Measurements from ENCODE around the gene MAML2. TPM values are rescaled to one million over a fixed set of nuclear protein-coding genes. Genes with fewer than 3 reads are reported as not detected.

Gene MAML2
- polyA plus RNA-seq, 3 donors = 28.1 to 29.8 (median 28.8) TPM

DNA sequence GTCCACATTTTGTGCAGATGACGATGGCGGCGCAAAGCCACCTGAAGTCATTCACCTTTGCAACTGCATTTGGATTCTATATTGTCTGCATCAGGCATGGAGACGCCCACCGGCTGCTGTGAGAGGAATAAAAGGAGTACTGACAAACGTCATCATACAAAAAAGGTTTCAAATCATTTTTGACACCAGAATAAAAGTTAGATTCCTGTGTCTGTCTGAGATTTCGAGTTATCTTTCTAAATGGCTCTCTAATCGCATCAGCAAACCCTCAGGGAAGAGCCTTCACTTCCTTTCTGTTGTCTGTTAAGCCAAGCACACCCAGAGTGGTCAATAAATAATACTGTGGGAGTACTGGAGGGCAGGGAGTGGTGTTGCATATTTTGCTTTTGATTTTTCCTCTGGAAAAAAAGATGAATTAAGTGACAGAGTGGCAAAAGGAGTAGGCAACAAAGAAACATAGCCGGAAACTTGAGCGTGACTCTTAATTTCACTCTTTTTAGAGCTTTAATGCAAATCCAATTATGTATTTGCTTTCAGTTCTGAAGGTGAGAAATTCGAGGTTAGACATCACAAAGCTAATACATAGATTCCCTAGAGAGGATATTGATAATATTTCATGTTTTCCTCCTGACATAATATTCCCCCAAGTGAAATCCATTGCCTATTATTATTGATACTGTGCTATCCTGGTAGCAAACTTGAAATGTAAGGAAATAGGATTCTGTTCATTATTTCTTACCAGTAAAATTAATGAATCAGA is 268.3 kb downstream of the MAML2 start:
- no peak for DNase-seq

DNA sequence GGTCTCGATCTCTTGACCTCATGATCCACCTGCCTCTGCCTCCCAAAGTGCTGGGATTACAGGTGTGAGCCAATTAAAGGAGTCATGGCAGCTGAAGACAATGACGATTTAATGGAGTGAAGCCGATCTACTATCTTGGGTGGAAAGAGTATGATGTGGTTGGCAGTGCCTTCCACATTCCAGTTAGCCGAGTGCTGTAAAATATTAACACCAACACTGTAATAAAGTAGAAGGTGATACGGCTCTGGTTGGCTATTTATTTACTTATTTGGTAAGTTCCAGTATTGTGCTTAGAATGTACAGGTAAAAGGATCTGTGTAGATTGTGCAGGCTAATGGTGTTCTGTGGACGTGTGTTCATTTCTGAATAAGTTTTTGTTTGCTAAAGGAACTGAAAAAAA is 269.5 kb downstream of the MAML2 start:
- peak; percentile 69 for DNase-seq

DNA sequence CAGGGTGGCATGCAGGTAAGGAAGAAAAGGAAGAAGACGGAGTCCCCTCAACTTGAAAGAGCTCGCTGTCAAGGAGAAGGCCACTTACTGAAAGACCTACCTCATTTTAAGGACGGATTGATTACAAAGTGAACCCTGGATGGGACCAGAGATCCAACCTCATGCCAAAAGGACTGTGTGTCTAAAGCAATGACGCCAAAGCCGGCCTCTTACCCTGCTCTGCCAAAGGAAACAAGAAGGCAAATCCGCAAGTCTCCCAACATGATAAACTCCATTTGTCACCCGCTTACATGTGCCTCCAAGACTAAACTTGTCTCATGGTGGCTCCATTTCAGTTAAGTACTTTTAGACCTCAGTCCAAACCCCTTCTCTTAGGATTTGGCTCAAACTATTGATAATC is 270.4 kb downstream of the MAML2 start:
- no peak for DNase-seq

DNA sequence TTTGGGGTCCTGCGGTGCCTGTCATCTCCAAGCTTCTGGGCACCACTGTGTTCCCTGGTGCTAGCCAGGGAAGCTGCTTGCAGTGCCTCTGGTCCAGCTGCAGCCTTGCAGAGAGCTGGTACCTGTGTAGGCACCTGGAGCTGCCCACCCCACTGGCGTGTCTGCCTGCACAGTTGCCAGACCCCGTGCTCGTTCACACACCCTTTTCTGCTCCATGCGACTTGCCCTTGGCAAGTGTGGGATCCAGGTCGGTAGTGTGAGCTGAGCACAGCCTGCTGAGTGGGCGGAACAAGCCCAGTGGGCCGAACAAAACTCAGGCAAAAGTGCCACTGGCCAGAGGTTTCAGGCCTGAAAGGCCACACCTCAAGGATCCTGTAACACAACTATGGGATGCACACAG is 272.5 kb downstream of the MAML2 start:
- DNase-seq = no peak

DNA sequence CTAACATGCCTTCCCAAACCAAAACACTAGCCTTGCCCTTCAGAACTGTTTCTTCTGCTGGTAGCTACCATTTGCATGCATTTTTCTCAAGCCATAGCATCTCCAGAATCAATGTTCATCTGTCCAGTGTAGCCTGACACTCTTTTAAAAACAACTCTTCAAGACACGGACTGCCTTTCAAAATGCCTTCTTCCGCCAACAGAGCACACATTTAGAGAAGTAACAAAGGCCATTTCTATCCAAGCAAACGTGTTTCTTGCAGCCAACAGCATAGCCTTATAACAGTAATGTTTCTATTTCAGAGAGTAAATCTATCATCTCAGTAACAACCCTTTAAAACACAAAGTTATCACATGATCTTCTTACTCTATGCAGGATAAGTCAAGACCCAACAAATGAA is 275.8 kb downstream of the MAML2 start:
- no peak for DNase-seq

DNA sequence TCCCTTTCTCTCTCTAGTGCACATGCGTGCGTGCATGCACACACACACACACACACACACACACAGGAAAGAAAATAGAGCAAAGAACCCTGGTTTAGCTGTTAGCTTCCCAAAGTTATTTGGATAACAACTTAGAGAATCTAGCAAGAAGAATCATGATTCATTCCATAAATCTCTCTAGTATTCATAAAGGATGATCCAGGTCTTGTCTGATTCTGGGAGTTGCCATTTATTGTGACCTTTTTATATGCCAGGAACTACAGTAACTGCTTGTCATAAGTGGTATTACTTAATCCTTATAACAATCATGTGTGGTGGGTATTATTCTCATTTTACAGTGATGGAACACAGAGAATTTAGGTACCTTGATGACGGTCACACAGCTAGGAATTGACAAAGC is 277.6 kb downstream of the MAML2 start:
- no peak for DNase-seq

DNA sequence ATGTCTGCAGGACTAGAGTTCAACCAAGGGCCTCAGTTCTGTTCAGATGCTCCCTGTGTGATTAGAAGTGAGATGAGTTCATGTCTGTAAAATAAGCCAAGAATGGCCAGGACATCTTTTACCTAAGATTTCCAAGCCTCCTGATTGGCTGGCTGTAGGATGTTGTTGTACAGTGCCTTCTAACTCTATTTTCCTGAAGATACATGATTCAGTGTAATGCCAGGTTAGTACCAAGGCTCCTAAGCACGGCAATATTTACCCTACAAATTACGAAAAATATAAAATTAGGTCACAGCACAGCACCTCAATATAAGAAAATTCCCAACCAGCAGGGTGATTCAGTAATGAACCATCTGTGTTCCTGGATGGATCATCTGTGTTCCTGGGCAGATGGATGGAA is 279.1 kb downstream of the MAML2 start:
- DNase-seq = no peak

DNA sequence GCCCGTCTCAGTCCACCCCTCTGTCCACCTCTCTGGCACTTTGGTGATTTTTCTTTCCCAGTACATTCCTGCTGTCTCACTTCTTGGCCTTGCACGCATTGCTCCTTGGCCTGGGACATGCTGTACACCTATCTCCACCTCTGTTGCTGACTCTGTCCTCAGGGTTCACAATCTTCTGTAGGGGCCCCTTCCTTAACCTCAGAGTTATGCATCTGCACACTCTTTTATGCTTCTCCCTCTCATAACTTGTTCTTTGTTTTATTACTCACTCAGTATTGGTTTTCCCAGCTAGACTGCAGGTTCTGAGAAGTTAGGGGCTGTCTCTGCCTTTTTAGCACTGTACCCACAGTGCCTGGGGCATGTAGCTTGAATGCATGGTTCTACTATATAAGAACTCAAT is 279.9 kb downstream of the MAML2 start:
- no peak for DNase-seq

DNA sequence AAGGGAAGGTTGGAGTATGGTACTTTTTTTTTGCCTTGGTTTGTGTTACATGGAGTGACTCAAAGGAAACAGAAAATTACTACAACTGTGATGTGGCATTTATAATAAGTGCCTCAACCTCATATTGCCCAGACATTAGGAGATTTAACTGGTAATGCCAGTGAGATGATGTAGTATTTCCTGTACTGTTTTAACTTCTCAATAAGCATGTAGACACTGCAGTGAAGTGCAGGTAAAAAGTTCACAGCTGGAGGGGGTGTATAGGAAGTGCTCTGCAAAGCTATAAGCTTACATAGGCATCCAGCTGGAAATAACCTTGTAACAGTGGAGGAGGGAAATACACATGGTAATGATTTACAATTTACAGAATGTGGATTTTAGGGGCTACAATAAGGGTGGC is 280.9 kb downstream of the MAML2 start:
- DNase-seq = peak; percentile 72

DNA sequence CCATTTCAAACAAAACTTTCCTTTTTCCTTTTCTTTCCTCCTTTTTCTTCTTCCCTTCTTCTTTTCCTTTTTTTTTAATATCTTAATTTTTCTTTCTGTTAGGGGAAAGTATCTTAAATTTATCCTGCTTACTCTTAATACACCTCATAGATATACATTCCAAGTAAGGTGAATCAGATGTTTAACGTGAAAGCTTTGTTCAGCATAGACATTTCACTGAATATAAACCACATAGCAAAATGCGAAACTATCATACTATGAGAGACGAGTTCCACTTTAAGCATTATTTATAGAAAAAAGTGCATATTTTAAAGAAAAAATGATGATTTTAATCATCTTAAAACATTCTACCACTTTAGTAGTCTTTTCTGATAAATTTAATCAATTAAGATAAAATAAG is 281.3 kb downstream of the MAML2 start:
- no peak for DNase-seq

DNA sequence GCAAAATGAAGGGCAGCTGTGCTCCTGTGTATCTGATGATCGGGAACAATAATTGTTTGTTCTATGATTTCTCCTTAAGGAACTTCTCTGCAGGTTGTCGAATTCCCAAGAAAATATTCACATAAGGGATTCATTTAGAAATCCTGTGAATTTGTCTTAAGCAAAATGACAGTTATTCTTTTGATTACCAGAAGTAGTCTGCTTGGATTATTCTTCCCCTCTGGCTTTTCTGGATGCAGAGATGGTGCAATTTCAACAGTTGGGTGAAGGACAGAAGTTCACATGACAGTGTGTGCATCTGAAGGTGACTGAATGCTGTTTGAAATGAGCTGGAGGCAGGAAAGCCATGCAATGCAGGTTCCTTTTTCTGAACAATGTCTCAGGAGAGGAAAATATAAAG is 281.9 kb downstream of the MAML2 start:
- no peak for DNase-seq

DNA sequence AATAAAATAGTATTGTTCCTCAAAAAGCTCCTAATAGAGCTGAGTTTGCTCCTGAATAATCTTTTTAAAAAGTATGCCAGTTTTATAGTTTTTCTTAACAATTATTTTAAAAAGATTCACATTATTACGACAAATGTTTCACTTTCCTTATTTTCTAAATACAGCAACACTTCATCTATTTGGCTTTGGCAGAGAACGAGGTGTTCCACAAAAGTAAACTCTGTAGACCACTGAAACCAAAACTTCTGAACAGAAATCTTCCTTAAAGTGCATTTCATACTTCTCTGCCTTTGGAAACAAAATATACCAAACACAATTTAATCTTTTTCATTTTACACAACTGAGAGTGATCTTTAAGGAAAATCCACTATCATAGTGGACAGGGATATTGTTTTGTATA is 285.5 kb downstream of the MAML2 start:
- DNase-seq = no peak

DNA sequence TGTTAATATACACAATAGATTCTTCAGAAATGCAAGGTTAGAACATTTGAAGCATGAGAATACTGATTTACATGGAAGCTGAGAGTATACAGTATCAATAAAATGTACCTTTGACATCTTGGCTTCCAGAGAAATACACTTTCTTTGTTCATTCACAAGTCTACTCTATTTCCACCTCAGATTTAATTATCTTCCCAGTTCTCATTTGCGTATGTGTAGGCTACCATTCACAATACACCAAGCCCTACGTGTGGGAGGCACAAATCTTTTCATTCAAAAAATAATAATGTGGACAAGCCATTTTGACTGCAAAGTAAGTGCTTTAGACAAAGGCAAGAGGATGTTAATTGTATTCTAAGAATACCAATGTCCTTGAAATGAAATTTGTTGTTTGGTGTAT is 286.4 kb downstream of the MAML2 start:
- no peak for DNase-seq

DNA sequence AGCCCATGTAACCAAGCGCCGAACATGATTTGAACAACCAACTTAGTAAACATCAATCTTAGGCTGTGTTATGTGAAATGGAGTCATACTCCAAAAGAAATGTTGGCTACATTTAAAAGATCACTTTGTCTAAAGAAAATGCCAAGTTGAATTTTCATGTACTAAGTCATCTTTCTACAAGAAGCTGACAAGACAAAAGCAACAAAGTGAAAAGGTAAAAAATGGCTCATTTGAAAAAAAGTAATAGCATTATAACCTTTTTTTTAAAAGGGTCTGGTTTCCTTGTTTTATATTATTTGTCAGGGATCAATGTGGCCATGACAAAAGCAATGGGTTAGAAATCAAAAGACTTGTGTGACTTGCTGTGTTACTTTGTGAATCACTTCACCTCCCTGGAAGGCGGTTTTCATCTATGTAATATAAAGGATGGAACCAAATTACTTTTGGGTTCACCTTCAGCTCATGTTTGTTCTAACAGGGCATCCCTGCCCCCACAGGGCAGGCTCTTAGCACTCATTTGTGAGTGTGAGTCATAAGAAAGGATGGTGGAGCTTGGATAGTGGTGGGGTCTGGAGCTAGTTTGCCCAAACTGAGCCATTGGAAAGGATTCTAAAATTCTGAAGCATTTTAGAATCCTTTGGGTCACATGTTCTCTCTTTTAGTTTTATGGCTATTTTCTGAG is 287.1 kb downstream of the MAML2 start:
- no peak for DNase-seq

DNA sequence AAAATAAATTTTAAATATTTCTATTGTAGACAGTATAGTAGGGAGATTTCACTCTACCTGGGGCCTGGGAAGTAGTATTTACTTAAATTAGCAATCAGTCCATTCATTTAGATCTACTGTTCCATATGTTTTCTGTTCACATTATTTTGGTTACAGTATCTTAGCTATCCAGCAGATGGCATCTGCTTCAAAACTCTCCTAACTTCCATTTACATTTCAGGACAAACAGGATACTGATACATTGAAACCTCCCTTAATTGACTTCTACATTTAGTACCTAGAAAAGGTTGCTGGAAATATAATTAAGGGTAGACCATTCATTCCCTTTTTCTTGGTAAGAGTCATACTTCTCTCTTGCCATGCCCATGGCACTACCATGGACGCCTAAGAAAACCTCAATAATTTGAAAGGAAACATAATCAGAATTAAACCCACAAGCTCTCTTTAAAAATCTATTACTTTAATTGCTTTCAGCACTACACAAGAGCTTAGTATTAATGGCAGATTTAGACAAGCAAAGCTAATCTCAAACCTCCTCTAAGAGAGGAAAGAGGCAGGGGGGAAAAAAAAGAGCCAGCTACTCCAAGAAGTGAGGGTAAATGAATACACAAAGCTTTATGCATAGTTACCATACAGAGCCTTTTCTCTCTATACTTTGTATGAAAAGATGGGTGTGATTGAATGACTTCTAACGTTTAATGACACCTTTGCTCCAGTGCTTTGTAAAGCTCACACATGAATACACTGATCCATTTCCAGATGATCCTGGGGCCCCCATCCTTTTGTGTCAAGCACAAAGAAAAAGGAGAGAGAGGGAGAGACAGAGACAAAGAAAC is 287.9 kb downstream of the MAML2 start:
- DNase-seq = peak; percentile 61

DNA sequence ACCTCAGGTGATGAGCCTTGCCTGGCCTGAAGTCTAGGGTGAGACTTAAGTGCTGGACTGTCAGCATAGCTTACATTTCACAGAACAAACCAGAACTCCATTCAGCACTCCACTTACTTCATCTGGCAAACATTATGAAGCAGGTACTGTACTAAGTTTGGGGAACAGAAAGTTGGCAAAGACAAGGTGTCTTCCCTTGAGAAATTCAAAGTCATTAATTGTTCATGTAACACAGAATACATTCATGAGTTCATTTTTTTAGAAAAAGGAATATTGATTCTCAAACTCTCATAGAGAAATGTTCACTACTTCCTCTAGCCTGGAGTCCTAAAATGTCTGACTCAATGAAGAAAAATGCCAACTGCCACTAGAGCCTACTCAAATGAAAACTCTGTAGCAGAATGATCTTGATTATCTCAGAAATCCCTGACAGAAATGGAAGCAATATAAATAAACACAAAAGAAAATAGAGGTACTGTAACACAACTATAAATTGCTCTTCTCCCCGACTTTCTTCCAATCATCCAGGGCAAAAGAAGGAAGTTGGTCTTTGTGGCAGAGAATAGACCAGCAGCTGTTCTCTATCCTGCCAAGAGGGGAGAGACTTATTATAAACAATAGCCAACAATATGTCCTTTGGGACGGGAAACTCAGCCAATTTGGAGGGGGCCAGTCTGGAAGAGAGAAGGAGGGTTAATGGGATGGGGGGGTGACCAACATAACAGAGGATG is 289.9 kb downstream of the MAML2 start:
- DNase-seq = no peak

DNA sequence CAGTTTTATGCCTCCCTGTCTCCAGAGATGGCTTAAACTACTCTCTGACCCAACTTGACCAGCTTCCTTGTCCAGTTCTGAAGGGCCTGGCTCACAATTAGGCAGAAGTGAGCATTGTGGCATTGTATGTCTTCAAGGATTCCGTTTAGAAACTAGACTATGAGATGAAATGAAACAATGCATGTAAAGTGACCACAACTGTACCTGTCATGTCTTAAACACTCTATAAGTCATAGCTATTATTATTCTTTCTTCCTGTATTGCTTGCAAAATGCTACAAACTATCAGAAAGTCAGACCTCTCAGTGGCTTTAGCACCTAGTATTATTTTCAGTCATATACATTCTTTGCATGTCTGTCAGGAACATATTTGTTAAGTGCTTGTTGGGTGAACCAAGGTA is 291.2 kb downstream of the MAML2 start:
- DNase-seq = no peak

DNA sequence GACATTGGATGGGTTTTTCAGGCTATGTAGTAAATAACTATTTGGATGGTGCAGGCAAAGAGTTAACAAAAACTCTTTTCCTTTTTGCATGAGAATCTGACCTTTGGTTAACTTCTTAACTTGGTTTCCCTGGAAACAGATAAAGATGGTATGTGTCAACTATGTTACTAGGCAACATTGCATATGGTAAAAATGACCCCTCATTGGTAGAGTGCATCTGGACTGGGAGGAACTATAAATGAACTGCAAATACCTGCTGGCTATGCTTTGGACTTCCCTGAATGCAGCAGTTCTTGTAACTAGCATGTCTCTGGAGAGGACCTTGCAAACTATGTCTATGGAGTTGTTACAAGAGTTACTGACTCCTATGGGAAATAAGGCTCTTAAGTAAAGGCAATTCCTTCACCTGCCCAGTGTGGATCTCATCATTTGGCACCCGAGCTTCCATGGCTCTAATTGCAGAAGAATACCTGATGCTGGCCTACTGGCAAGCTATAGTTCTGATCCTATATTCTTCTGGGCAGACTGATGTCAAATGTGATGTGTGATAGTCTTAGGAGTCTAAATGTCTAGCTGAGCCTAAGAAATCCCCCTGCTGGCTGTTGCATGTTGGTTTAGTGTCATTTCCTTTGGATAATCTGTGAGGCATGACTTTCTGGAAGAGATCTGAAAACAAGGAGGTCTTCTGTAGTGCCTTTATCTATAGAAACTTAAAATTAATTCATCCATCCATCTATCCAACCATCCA is 292.4 kb downstream of the MAML2 start:
- peak; percentile 56 for DNase-seq

DNA sequence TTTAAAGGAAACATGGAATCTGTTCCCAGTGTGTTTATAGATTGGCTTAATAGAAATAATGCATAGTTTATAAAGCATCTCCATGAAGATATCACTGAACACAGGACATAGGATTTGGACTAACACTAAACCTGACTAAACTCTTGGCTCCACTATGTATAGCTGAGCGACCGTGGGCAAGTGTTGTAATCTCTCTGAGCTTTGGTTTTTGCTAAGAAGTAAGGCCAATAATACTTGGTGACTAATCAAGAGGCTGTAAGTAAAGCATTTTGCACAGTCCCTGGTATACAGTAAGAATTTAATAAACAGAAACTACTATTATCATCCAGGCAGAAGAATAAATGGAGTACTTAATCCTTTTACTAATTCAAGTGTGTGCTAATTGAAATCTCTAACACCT is 293.6 kb downstream of the MAML2 start:
- DNase-seq = no peak

DNA sequence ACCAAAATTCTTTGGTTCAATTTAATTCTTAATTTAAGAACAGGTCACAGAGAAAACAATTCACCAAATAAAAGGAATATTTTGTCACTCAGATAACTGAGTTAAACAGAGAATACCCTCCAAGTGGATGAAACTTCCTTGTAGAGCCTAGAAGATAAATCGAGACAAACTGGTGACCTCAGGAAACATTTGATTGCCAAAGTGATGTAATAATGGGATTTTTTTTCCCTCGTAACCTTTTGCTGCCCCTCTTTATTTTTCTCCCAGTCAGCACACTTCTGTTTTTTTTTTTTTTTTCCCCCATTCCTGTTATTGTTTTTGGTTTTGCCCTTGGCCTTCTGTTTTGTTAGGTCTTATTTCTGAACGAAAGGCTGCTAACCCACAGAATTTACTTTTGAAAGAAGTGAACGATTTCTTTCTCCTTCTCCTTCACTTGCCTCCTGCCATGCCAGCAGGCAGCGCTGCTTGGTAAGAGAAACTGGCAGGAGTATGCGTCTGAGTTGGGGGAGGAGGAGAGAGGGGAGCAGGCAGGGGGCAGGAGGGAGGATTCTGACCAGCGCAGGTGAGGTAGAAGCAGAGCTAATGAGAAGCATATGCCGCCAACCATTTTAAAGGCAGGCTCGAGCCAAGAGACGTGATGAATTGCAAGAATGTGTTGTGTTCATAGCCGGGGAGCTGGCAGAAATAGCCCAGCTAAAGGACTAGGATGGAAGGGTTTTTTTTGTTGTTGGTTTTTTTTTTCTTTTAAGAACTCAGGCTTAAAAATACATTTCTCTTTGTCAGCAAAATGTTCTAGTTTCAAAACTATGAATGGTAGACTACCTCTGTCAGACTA is 297.2 kb downstream of the MAML2 start:
- peak; percentile 77 for DNase-seq

DNA sequence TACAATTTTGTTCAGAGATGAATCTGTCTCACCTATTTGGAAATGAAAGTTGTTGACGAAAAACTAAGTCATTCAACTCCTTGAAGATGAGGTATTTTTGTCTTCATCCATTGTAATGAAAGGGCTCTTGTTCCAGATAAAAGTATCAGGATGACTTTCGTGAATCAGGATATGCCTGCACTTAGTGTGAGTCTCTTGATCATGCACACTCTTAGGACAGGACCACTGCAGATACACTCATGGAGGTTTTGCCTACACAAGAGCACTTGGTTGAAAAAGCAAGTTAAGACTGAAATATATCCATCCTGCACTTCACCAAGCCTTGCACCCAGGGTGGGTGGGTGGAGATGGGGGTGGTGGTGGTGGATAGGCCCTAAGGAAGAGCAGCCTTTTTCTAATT is 298.2 kb downstream of the MAML2 start:
- no peak for DNase-seq

Measured in renal pelvis (tissue), 4 donors.